SU-DHL-6 (cell line): ENCODE results near the gene NOS3.

Source experiments
- H2AFZ ChIP-seq: fragments of 200-600 bp; sonication (generic); 2 replicates; pipeline ENCODE4 v1.6.1; 2014; ENCODE audit warnings: low read depth, mild to moderate bottlenecking, moderate library complexity, mixed read lengths, antibody characterized with exemption, low read length; ENCODE audit not compliant: severe bottlenecking
- H3F3A ChIP-seq: fragments of 200-600 bp; shearing (Covaris generic); 2 replicates; pipeline ENCODE4 v1.6.0; 2016; ENCODE audit warnings: antibody characterized with exemption, mild to moderate bottlenecking; ENCODE audit not compliant: insufficient read depth
- H3K27ac ChIP-seq: fragments of 200-600 bp; sonication (generic); 2 replicates; pipeline ENCODE4 v1.5.1; 2016; ENCODE audit warnings: low read depth, mild to moderate bottlenecking, low read length, moderate library complexity, mixed read lengths
- H3K27me3 ChIP-seq: fragments of 200-600 bp; sonication (generic), shearing (Covaris generic); 2 replicates; pipeline ENCODE4 v1.6.0; 2014; ENCODE audit warnings: mild to moderate bottlenecking, low read length
- H3K36me3 ChIP-seq: fragments of 200-600 bp; sonication (generic); 2 replicates; pipeline ENCODE4 v1.6.1; 2014; ENCODE audit warnings: mild to moderate bottlenecking, low read length, mixed read lengths
- H3K4me2 ChIP-seq: fragments of 300-600, 200-600 bp; shearing (Covaris generic), sonication (generic); 2 replicates; pipeline ENCODE4 v1.6.0; 2014; ENCODE audit warnings: low read length, low read depth, mild to moderate bottlenecking; ENCODE audit not compliant: poor library complexity, severe bottlenecking
- H3K4me3 ChIP-seq: fragments of 200-600 bp; sonication (generic); 2 replicates; pipeline ENCODE4 v1.5.1; 2014; ENCODE audit warnings: antibody characterized with exemption, low read length, mild to moderate bottlenecking, mixed read lengths; ENCODE audit not compliant: insufficient read depth, poor library complexity, severe bottlenecking
- H3K79me2 ChIP-seq: fragments of 200-600 bp; sonication (generic); 2 replicates; pipeline ENCODE4 v1.6.1; 2014; ENCODE audit warnings: mild to moderate bottlenecking, low read length, moderate library complexity; ENCODE audit not compliant: insufficient read depth
- H3K9ac ChIP-seq: fragments of 200-600 bp; sonication (generic); 2 replicates; pipeline ENCODE4 v1.7.0; 2014; ENCODE audit warnings: mild to moderate bottlenecking, low read length
- H3K9me2 ChIP-seq: fragments of 200-600 bp; sonication (generic); replicated peaks from 2 replicates; pipeline ENCODE4 v1.6.1; 2014; ENCODE audit warnings: low read length; ENCODE audit not compliant: insufficient read depth
- H3K9me3 ChIP-seq: fragments of 200-600 bp; sonication (generic); 2 replicates; pipeline ENCODE4 v1.6.1; 2014; ENCODE audit warnings: low read length, mixed read lengths; ENCODE audit not compliant: insufficient read depth
- H4K20me1 ChIP-seq: fragments of 200-600 bp; sonication (generic); 2 replicates; pipeline ENCODE4 v1.6.1; 2014; ENCODE audit warnings: low read depth, mild to moderate bottlenecking, antibody characterized with exemption, low read length, moderate library complexity, mixed read lengths
- EZH2phosphoT487 ChIP-seq: fragments of 200-600 bp; sonication (generic), shearing (Covaris generic); conservative IDR thresholded peaks from 2 replicates; pipeline ENCODE4 v1.6.1; 2018; ENCODE audit warnings: mild to moderate bottlenecking, antibody characterized with exemption, low read length, moderate library complexity, mixed read lengths
- TF ChIP-seq, protein P1 (sequence below): fragments of 200-600 bp; sonication (generic); IDR thresholded peaks from one replicate; pipeline ENCODE4 v1.5.1; 2017; ENCODE audit warnings: antibody characterized with exemption, mild to moderate bottlenecking, low read length, moderate library complexity; ENCODE audit not compliant: insufficient read depth, poor library complexity, severe bottlenecking

NOS3 gene

GRCh38 chr7:150994141-150994837 is 3.5 kb downstream of the NOS3 start:
- Histone ChIP-seq H3K27ac (no peak overlapping the region), H3K79me2 (no peaks in the 10 kb centered on the region), H3K9me2 (no peaks in the 10 kb centered on the region), H3K36me3 (no peaks in the 10 kb centered on the region), H3K4me3 (no peak overlapping the region), H4K20me1 (no peaks in the 10 kb centered on the region), H3K4me2 (no peak overlapping the region), H3K9ac (no peak overlapping the region), H3K9me3 (no peaks in the 10 kb centered on the region; the same call in 1 of the 2 replicates), H3K27me3 (no peaks in the 10 kb centered on the region), H2AFZ (no peak overlapping the region), H3F3A (no peaks in the 10 kb centered on the region)
- TF ChIP-seq EZH2phosphoT487 = no peak
- TF ChIP-seq, protein P1, sequence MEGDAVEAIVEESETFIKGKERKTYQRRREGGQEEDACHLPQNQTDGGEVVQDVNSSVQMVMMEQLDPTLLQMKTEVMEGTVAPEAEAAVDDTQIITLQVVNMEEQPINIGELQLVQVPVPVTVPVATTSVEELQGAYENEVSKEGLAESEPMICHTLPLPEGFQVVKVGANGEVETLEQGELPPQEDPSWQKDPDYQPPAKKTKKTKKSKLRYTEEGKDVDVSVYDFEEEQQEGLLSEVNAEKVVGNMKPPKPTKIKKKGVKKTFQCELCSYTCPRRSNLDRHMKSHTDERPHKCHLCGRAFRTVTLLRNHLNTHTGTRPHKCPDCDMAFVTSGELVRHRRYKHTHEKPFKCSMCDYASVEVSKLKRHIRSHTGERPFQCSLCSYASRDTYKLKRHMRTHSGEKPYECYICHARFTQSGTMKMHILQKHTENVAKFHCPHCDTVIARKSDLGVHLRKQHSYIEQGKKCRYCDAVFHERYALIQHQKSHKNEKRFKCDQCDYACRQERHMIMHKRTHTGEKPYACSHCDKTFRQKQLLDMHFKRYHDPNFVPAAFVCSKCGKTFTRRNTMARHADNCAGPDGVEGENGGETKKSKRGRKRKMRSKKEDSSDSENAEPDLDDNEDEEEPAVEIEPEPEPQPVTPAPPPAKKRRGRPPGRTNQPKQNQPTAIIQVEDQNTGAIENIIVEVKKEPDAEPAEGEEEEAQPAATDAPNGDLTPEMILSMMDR = no peak

GRCh38 chr7:150994838-150995510 is 4.2 kb downstream of the NOS3 start:
- H4K20me1 ChIP-seq = no peaks in the 10 kb centered on the region
- no peak overlapping the region for H2AFZ ChIP-seq
- H3K79me2 ChIP-seq = no peaks in the 10 kb centered on the region
- no peaks in the 10 kb centered on the region for H3K27me3 ChIP-seq
- no peak overlapping the region for H3K27ac ChIP-seq
- no peaks in the 10 kb centered on the region for H3F3A ChIP-seq
- H3K4me3 ChIP-seq = no peak overlapping the region
- TF ChIP-seq, protein P1 = no peak
- no peak for TF ChIP-seq EZH2phosphoT487
- no peaks in the 10 kb centered on the region for H3K9me2 ChIP-seq
- H3K9me3 ChIP-seq = no peaks in the 10 kb centered on the region; the same call in 1 of the 2 replicates
- H3K4me2 ChIP-seq = no peak overlapping the region
- H3K9ac ChIP-seq = no peak overlapping the region
- H3K36me3 ChIP-seq = no peaks in the 10 kb centered on the region

DNA sequence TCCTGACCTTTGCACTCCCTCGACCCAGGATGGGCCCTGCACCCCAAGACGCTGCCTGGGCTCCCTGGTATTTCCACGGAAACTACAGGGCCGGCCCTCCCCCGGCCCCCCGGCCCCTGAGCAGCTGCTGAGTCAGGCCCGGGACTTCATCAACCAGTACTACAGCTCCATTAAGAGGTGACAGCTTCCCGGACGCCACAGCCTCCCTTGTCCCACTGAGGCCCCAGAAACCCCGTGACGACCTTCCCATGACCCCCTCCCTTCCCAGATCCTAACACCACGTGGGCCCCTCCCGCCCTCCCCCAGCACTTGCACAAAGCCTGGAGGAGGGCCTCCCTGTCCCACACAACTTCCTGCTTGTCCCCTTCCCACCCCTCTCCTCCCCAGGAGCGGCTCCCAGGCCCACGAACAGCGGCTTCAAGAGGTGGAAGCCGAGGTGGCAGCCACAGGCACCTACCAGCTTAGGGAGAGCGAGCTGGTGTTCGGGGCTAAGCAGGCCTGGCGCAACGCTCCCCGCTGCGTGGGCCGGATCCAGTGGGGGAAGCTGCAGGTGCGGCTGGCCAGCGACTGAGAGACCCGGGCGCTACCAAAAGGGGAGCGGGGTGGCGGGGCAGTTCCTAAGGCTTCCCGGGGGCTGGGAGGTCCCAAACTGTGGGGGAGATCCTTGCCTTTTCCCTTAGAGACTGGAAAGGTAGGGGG is 5.7 kb downstream of the NOS3 start:
- Histone ChIP-seq H3K9me3 (no peaks in the 10 kb centered on the region), H3F3A (no peaks in the 10 kb centered on the region), H3K27ac (no peak overlapping the region), H3K4me3 (no peak overlapping the region), H3K36me3 (no peaks in the 10 kb centered on the region), H3K9ac (no peak overlapping the region), H2AFZ (no peak overlapping the region), H4K20me1 (no peaks in the 10 kb centered on the region), H3K4me2 (no peak overlapping the region), H3K9me2 (no peaks in the 10 kb centered on the region), H3K27me3 (no peaks in the 10 kb centered on the region), H3K79me2 (no peaks in the 10 kb centered on the region)
- no peak for TF ChIP-seq EZH2phosphoT487
- TF ChIP-seq, protein P1 = no peak
